Astrocyte (in vitro differentiated cells and primary cell): Measurements from ENCODE around the gene UBE2A. TPM values are rescaled to one million over a fixed set of nuclear protein-coding genes. Genes with fewer than 3 reads are reported as not detected.

ENCODE experiments used
- DNase-seq: peaks from one replicate; pipeline ENCODE4 v3.0.0-alpha.2; 2010; ENCODE audit warnings: low read depth
- FAIRE-seq: peaks from 2 replicates; lab custom pipeline; 2011; peaks lifted over from hg19 to GRCh38; lab: Jason Lieb, UNC
- H2AFZ ChIP-seq: 2 replicates; pipeline ENCODE4 v1.6.0; 2012; ENCODE audit warnings: low read depth, low read length, inconsistent platforms
- H3K27ac ChIP-seq: 2 replicates; pipeline ENCODE4 v1.5.1; 2011; ENCODE audit warnings: low read depth, low read length, inconsistent platforms
- H3K27me3 ChIP-seq: 2 replicates; pipeline ENCODE4 v1.6.0; 2011; ENCODE audit warnings: low read length, inconsistent platforms; ENCODE audit not compliant: insufficient read depth
- H3K36me3 ChIP-seq: 2 replicates; pipeline ENCODE4 v1.5.1; 2011; ENCODE audit warnings: low read length, inconsistent platforms; ENCODE audit not compliant: insufficient read depth
- H3K4me1 ChIP-seq: 2 replicates; pipeline ENCODE4 v1.5.1; 2011; ENCODE audit warnings: low read length, inconsistent platforms; ENCODE audit not compliant: insufficient read depth
- H3K4me2 ChIP-seq: 2 replicates; pipeline ENCODE4 v1.6.0; 2012; ENCODE audit warnings: low read length, inconsistent platforms
- H3K4me3 ChIP-seq: 2 replicates; pipeline ENCODE4 v1.5.1; 2011; ENCODE audit warnings: low read depth, mild to moderate bottlenecking, low read length, inconsistent platforms; ENCODE audit not compliant: insufficient read depth
- H3K79me2 ChIP-seq: 2 replicates; pipeline ENCODE4 v1.6.0; 2012; ENCODE audit warnings: mild to moderate bottlenecking, low read length, inconsistent platforms; ENCODE audit not compliant: insufficient read depth
- H3K9ac ChIP-seq: 2 replicates; pipeline ENCODE4 v1.6.0; 2012; ENCODE audit warnings: mild to moderate bottlenecking, low read length, inconsistent platforms
- H3K9me3 ChIP-seq: 2 replicates; pipeline ENCODE4 v1.5.1; 2012; ENCODE audit warnings: low read depth, mild to moderate bottlenecking, low read length, inconsistent platforms; ENCODE audit not compliant: insufficient read depth
- H4K20me1 ChIP-seq: 2 replicates; pipeline ENCODE4 v1.6.0; 2012; ENCODE audit warnings: low read length, inconsistent platforms; ENCODE audit not compliant: insufficient read depth
- H3K27ac Mint-ChIP-seq: one replicate; pipeline ENCODE4 v1.8.0; 2021; ENCODE audit warnings: mild to moderate bottlenecking, mixed read lengths; ENCODE audit not compliant: unreplicated experiment
- H3K27me3 Mint-ChIP-seq: one replicate; pipeline ENCODE4 v1.8.0; 2021; ENCODE audit warnings: low read depth, mixed read lengths; ENCODE audit not compliant: unreplicated experiment
- H3K36me3 Mint-ChIP-seq: one replicate; pipeline ENCODE4 v1.8.0; 2021; ENCODE audit warnings: low read depth, mixed read lengths; ENCODE audit not compliant: unreplicated experiment
- H3K4me1 Mint-ChIP-seq: one replicate; pipeline ENCODE4 v1.8.0; 2021; ENCODE audit warnings: low read depth, mixed read lengths; ENCODE audit not compliant: unreplicated experiment
- H3K4me3 Mint-ChIP-seq: one replicate; pipeline ENCODE4 v1.8.0; 2021; ENCODE audit warnings: mild to moderate bottlenecking, moderate library complexity, mixed read lengths; ENCODE audit not compliant: unreplicated experiment
- H3K9me3 Mint-ChIP-seq: one replicate; pipeline ENCODE4 v1.8.0; 2021; ENCODE audit warnings: mild to moderate bottlenecking, mixed read lengths; ENCODE audit not compliant: unreplicated experiment
- CTCF ChIP-seq: IDR thresholded peaks from 2 replicates; pipeline ENCODE4 v1.5.1; 2011; ENCODE audit warnings: low read depth, mild to moderate bottlenecking, inconsistent platforms, low read length, moderate library complexity; ENCODE audit not compliant: insufficient read depth
- EZH2 ChIP-seq: IDR thresholded peaks from 2 replicates; pipeline ENCODE4 v1.6.1; 2012; ENCODE audit warnings: mild to moderate bottlenecking, low read length, inconsistent platforms; ENCODE audit not compliant: insufficient read depth
- total RNA-seq: library from RNA; stranded (reverse); gene quantifications from 2 replicates; pipeline ENCODE4 v1.2.1, GENCODE V29; 2021

The UBE2A gene
- total RNA-seq, 1 donor from 2014 or later = 78.9 TPM

DNA sequence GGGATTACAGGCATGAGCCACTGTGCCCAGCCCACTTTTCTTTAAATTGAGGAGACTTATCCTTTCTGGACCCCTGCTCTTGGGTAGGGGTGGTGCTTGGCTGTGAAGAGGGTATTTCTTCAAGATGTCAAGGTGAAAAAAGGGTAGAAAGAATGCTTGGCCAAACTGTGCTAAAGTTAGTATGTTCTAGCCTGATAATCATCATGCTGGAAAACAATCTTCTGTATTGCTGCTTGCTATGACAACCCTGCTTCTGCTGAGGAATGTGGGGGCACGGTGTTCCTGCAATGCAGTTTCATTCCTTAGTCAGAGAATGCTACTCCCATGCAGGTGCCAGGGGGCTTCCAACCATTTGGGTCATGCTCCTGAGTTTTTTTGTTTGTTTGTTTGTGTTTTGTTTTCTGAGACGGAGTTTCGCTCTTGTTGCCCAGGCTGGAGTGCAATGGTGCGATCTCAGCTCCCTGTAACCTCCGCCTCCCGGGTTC, 4.0 kb upstream of the UBE2A start:
- Histone ChIP-seq H3K27ac (no peak overlapping the region), H3K9me3 (no peaks in the 10 kb centered on the region), H3K4me3 (no peak overlapping the region), H3K79me2 (peaks cover 7% of the 10 kb centered on the region), H3K9ac (no peak overlapping the region), H2AFZ (no peak overlapping the region), H3K27me3 (no peaks in the 10 kb centered on the region), H3K36me3 (no peaks in the 10 kb centered on the region), H3K4me2 (no peak overlapping the region), H3K4me1 (no peaks in the 10 kb centered on the region), H4K20me1 (peaks cover 3% of the 10 kb centered on the region)
- H3K27ac Mint-ChIP-seq = no peak overlapping the region
- H3K4me1 Mint-ChIP-seq = no peaks in the 10 kb centered on the region
- TF ChIP-seq CTCF = no peak
- no peak for TF ChIP-seq EZH2
- H3K9me3 Mint-ChIP-seq = no peaks in the 10 kb centered on the region
- no peaks in the 10 kb centered on the region for H3K36me3 Mint-ChIP-seq
- H3K4me3 Mint-ChIP-seq = no peak overlapping the region
- H3K27me3 Mint-ChIP-seq = no peaks in the 10 kb centered on the region
- no peak for DNase-seq
- FAIRE-seq = peak; percentile 9

- FAIRE-seq (no peak), DNase-seq (no peak)
- no peak overlapping the region for H3K27ac ChIP-seq
- H3K4me1 ChIP-seq = no peaks in the 10 kb centered on the region
- H3K4me3 Mint-ChIP-seq = peak overlapping the region; percentile 94
- H3K4me3 ChIP-seq = peak overlapping the region; percentile 72
- H3K9ac ChIP-seq = no peak overlapping the region
- H3K36me3 ChIP-seq = peaks cover 3% of the 10 kb centered on the region
- peak overlapping the region; percentile 86 for H3K4me2 ChIP-seq
- H3K9me3 ChIP-seq = no peaks in the 10 kb centered on the region
- H3K4me1 Mint-ChIP-seq = peaks cover 6% of the 10 kb centered on the region
- no peak overlapping the region for H2AFZ ChIP-seq
- no peaks in the 10 kb centered on the region for H3K27me3 ChIP-seq
- H3K27ac Mint-ChIP-seq = no peak overlapping the region
- no peak for TF ChIP-seq CTCF
- no peak for TF ChIP-seq EZH2
- H3K79me2 ChIP-seq = peaks cover 21% of the 10 kb centered on the region
- no peaks in the 10 kb centered on the region for H3K36me3 Mint-ChIP-seq
- no peaks in the 10 kb centered on the region for H3K9me3 Mint-ChIP-seq
- H3K27me3 Mint-ChIP-seq = no peaks in the 10 kb centered on the region
- peaks cover 14% of the 10 kb centered on the region for H4K20me1 ChIP-seq
Observed at GRCh38 chrX:119573222-119573621, 1.1 kb upstream of the UBE2A start.

- Histone ChIP-seq H4K20me1 (peaks cover 14% of the 10 kb centered on the region), H3K4me3 (peak overlapping the region; percentile 72), H3K27me3 (no peaks in the 10 kb centered on the region), H3K4me1 (no peaks in the 10 kb centered on the region), H3K79me2 (peaks cover 21% of the 10 kb centered on the region), H3K36me3 (peaks cover 3% of the 10 kb centered on the region), H3K4me2 (peak overlapping the region; percentile 86), H3K27ac (peak overlapping the region; percentile 75), H2AFZ (peak overlapping the region; percentile 60), H3K9me3 (no peaks in the 10 kb centered on the region), H3K9ac (peak overlapping the region; percentile 91)
- FAIRE-seq (no peak), DNase-seq (peak; percentile 31)
- no peak for TF ChIP-seq CTCF
- TF ChIP-seq EZH2 = no peak
- Mint-ChIP-seq H3K36me3 (no peaks in the 10 kb centered on the region), H3K27ac (peak overlapping the region; percentile 98), H3K27me3 (no peaks in the 10 kb centered on the region), H3K4me3 (peak overlapping the region; percentile 94), H3K4me1 (peaks cover 7% of the 10 kb centered on the region), H3K9me3 (no peaks in the 10 kb centered on the region)
Observed at GRCh38 chrX:119573840-119574393, 446 bp upstream of the UBE2A start.
